ENCODE results near the gene SRGAP2B. TPM values are rescaled to one million over a fixed set of nuclear protein-coding genes. Genes with fewer than 3 reads are reported as not detected.
A peak's percentile ranks its signal among the peaks of the same experiment; 100 is the strongest.
"Not testable (repeated sequence)": the region's sequence is repeated elsewhere in the genome, so short reads cannot be mapped to it uniquely, and the experiment has no call there.

Gene SRGAP2B
- total RNA-seq, result 24.8 to 26.3 TPM (median 25.8 TPM) in 3 replicates

DNA sequence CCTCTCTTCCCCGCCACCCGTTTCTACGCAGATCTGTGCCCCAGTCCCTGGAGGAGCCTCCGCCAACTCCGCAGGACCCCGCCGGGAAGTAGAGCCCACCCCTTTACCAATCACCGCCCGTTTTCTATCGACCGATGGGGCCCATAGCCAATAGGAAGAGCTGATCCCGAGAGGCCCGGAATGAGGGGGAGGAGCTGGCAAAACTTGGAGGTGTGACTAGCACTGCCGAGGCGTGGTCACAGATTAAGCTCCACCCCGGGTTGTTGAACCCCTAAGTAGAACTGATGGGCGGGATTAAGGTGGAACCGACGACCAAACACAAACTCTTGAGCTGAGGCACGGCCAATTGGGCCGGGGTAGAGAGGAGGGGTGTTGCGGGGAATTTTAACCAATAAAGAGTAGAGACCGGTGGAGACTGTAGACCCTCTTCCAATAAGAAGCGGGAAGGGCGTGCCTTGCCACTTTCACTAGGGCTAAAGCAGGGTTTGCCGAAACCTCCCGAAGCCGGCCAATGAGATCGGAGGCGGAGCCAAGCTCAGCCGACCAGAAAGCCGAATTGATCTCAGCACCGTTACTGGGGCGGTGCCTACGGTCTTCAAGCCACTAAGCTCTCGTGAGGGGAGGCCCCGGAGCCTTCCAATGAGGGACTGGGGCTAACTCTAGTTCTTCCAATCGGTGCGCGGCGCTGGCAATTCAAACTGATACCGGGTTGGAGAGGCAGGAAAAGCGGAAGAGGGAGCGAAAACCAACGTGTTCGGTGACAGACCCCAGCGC lies at the start of gene SRGAP2B, which contains the start of gene FAM72D:
Gene SRGAP2B (minus strand): TSS at position 45 of the 774 bp plus-strand sequence. CDS start 2,427 bp downstream, outside the sequence.
Gene FAM72D (plus strand): TSS at position 691 of the 774 bp plus-strand sequence. CDS start 874 bp downstream, outside the sequence.
- peak within 1 kb of the TSS; percentile 82 for H3K4me3 Mint-ChIP-seq
- H3K27me3 Mint-ChIP-seq (ENCODE audit: low read depth); H3K27ac Mint-ChIP-seq: not testable (repeated sequence)

DNA sequence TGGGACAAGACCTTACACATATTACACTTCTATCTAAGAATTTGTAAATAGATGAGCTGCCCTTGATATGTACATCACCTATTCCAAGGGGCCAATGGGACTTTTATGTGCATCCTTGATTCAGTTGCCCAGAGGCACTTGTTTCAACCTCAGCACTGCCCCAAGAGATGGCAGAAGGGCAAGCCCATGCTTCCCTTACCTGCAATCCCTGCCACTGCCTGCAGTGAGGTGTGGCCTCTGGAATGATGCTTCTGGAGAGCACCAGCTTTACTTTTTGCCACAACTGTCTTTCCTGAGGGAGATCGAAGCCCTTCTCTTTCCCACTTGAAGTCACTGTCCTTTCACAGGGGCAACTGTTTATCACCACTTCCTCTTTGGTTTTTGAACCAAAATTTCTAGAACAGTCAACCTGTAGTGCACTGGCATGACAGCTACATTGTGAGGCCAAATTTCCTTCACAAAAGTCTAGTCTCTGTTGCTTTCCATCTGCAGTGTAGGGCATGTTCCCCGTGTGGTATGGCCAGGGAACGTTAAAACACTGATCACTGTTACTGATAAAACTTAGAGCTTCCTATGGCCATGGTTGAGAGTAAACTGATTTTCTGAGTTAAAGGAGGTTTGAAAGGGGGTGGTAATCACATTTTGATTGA lies 49.3 kb upstream of the SRGAP2B start:
- not testable (repeated sequence) for H3K36me3 Mint-ChIP-seq; H3K4me3 Mint-ChIP-seq; H3K4me1 Mint-ChIP-seq; H3K27me3 Mint-ChIP-seq (ENCODE audit: low read depth); DNase-seq (ENCODE audit: low spot score in 2 of 2, unreplicated experiment in 2 of 2); H3K9me3 Mint-ChIP-seq; H3K27ac Mint-ChIP-seq

More for the DNA sequence above, at the start of gene SRGAP2B, which contains the start of gene FAM72D:
- H3K36me3 Mint-ChIP-seq; H3K4me1 Mint-ChIP-seq; DNase-seq (ENCODE audit: low spot score in 2 of 2, unreplicated experiment in 2 of 2); H3K9me3 Mint-ChIP-seq: not testable (repeated sequence)

DNA sequence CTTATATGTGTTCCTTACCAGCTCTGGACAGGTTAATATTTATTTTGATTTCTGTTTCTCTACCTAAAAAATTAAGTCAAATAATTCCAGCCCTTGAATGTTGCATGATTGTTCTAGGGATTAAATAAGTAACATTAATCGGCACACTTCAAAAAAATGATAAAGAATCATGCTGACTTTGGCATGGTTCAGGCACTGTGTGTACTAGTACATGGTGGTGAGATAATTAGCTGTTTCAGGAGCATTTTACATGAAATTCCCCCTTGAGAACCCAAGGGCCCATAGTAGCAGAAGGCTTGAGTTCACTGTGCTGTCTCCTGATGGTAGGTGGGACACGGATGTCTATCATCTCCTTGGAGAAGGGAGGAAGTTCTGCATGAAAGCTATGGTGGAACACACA lies 45.4 kb upstream of the SRGAP2B start:
- not testable (repeated sequence) for H3K27me3 Mint-ChIP-seq (ENCODE audit: low read depth); H3K4me3 Mint-ChIP-seq; H3K27ac Mint-ChIP-seq; H3K4me1 Mint-ChIP-seq; H3K9me3 Mint-ChIP-seq; H3K36me3 Mint-ChIP-seq; DNase-seq (ENCODE audit: low spot score in 2 of 2, unreplicated experiment in 2 of 2)

DNA sequence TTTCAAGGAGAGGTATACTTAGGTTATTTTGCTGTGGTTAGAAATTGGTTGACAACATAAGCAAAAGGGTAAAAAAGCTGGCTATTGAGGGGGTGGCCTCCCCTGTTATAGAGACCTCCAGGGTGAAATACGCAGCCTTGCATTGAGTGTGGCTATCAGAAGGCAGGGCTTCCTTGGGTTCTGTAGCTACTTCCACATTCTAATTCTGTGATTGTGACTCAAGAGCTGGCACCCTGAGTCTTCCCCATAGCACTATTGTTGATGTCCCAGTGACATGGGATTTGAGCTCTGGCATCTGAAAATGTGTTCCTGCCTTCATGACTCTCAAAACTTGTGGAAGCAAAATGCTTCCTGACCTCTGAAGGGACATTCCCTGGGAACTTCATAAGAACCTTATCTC lies 39.3 kb upstream of the SRGAP2B start:
- H3K4me3 Mint-ChIP-seq; H3K4me1 Mint-ChIP-seq; H3K27me3 Mint-ChIP-seq (ENCODE audit: low read depth); DNase-seq (ENCODE audit: low spot score in 2 of 2, unreplicated experiment in 2 of 2); H3K9me3 Mint-ChIP-seq; H3K36me3 Mint-ChIP-seq; H3K27ac Mint-ChIP-seq: not testable (repeated sequence)

DNA sequence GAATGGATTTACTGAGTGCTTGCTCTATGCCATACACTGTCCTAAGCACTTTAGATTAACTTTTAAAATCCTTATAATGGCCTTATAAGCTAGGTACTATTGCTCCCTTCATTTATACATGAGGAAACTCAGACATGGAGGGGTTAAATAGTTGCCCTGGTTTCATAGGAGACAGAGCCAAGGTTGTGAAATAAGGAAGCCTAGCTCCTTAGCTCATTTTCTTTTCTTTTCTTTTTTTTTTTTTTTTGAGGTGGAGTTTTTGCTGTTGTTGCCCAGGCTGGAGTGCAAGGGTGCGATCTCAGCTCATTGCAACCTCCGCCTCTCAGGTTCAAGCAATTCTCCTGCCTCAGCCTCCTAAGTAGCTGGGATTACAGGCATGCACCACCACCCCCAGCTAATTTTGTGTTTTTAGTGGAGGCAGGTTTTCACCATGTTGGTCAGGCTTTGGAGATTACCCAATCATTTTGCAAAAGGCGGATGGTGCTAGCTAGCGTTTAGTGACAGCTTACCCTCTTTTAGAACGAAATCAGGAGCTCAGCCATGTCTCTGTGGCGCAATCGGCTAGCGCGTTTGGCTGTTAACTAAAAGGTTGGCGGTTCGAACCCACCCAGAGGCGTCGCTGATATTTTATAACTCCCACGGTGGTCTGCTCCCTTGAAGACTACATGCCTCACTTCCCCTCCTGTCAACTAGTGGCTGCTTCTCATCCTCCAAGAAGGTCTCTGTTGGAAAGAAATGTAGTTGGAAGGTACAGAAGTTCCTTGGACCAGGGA lies 33.8 kb upstream of the SRGAP2B start:
- H3K27me3 Mint-ChIP-seq (ENCODE audit: low read depth); H3K4me1 Mint-ChIP-seq: not testable (repeated sequence)

DNA sequence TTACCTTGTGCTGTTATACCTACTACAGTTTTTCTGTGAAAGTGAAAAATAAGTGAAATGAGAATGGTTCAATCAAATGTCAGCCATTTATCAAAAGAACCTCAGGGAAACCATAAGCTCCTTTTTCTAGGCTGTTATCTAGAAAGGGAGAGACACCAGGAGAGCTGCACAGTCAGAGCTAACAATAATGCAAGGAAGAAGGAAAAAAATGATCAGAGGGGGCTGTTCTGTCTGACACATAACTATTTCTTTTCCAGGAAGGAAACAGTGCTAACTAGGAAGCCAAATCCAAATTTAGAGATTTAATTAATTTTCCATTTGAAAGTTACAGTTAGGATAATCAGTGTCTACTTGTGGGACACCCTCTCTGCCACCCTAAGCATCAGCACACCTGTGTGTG lies 32.0 kb upstream of the SRGAP2B start:
- not testable (repeated sequence) for H3K4me1 Mint-ChIP-seq; DNase-seq (ENCODE audit: low spot score in 2 of 2, unreplicated experiment in 2 of 2); H3K9me3 Mint-ChIP-seq; H3K27ac Mint-ChIP-seq; H3K36me3 Mint-ChIP-seq; H3K27me3 Mint-ChIP-seq (ENCODE audit: low read depth); H3K4me3 Mint-ChIP-seq

More for the DNA sequence above, 33.8 kb upstream of the SRGAP2B start:
- H3K4me3 Mint-ChIP-seq; H3K27ac Mint-ChIP-seq; DNase-seq (ENCODE audit: low spot score in 2 of 2, unreplicated experiment in 2 of 2); H3K36me3 Mint-ChIP-seq; H3K9me3 Mint-ChIP-seq: not testable (repeated sequence)

DNA sequence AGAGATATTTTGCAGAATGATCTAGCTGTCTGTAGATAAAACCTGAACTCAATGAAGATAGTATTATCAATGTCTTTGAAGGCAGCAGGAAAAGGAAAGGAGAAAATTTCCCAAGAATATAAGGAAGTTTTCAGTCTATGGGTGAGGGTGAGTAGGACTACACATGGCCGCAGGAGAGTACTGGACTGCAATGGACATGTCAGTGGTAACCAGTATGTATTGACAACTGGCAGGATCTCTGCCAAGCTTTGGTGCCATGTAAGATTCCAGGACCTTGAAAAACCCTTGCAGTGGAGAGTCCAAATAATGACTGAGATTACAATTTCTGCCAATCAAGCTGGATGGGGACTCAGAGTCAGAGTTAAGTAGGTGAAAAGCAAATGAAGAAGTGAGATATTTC lies 30.0 kb upstream of the SRGAP2B start:
- not testable (repeated sequence) for H3K36me3 Mint-ChIP-seq; DNase-seq (ENCODE audit: low spot score in 2 of 2, unreplicated experiment in 2 of 2); H3K4me1 Mint-ChIP-seq; H3K27ac Mint-ChIP-seq; H3K4me3 Mint-ChIP-seq; H3K27me3 Mint-ChIP-seq (ENCODE audit: low read depth); H3K9me3 Mint-ChIP-seq

DNA sequence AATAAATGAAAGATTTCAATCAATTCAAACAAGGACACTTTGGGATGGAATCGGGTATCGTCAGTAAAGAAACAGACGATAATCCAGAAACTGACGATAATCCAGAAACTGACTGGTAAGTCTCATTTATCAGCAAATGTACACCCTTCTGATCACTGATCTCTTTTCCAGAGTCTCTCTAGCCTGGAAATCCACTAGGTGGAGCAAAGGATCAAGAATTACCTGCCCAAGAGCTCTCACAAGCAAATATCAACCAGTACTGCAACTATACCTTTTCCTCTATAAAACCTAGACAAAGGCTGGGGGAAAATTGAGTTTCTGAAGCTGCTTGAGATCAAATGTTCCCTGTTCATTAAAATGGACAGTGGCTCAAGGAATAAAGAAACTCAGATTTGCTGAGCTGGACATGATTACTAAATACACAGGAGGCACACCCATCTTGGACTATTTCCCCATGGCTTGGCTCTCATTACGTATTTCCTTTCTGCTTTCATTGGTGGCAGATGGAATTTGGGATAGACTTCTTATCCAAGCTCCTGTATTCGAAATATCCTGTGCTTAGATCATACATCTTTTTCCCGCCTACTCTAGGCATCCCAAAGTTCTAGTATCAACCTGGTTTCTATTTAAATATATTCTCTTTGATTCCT lies 29.0 kb upstream of the SRGAP2B start:
- H3K9me3 Mint-ChIP-seq; H3K4me3 Mint-ChIP-seq; DNase-seq (ENCODE audit: low spot score in 2 of 2, unreplicated experiment in 2 of 2); H3K4me1 Mint-ChIP-seq; H3K27ac Mint-ChIP-seq; H3K36me3 Mint-ChIP-seq; H3K27me3 Mint-ChIP-seq (ENCODE audit: low read depth): not testable (repeated sequence)

DNA sequence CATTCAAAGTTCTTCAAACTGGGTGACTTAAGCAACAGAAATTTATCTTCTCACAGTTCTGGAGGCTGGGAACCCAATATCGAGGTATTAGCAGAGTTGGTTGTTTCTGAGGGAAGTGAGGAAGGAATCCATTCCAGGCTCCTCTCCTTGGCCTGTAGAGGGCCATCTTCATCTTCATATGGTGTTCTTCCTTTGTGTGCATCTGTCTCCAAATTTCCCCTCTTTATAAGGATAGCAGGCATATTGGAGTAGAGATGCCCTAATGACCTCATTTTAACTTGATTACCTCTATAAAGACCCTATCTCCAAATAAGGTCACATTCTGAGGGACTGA lies 27.9 kb upstream of the SRGAP2B start:
- not testable (repeated sequence) for DNase-seq (ENCODE audit: low spot score in 2 of 2, unreplicated experiment in 2 of 2); H3K27me3 Mint-ChIP-seq (ENCODE audit: low read depth); H3K4me3 Mint-ChIP-seq; H3K4me1 Mint-ChIP-seq; H3K27ac Mint-ChIP-seq; H3K36me3 Mint-ChIP-seq; H3K9me3 Mint-ChIP-seq

DNA sequence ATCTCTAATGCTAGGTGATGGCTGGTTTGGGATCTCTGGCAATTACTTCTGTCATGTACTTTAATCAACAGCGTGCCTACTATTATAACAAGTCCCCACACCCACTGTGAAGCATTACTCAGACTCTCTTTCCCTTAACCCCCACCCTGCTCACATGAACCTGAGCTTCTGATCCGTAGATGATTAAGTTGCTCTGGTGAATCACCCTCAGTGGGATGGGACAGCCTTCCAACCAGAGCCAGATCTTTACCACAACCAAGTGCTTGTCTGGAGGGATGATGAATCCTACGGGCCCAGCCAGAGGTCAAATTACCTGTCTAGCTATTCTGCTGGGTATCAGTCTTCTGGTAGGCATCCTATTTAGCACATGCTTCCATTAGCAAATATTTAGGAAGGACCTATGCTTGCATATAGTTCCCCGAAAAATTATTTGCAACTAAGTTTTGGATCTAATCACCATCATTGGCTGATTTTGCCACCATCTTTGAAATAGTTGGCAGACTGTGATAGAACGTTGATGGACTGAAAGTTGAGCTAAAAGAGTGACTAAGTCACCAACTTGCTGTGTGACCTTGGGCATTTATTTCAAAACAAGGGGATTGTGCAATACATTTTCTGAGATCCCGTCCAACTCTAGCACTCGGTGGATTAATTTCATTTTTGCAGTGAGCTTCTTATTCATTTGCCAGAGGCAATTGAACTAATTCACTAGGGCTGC lies 27.4 kb upstream of the SRGAP2B start:
- H3K4me3 Mint-ChIP-seq; H3K9me3 Mint-ChIP-seq; H3K36me3 Mint-ChIP-seq; H3K27me3 Mint-ChIP-seq (ENCODE audit: low read depth); DNase-seq (ENCODE audit: low spot score in 2 of 2, unreplicated experiment in 2 of 2); H3K4me1 Mint-ChIP-seq; H3K27ac Mint-ChIP-seq: not testable (repeated sequence)

DNA sequence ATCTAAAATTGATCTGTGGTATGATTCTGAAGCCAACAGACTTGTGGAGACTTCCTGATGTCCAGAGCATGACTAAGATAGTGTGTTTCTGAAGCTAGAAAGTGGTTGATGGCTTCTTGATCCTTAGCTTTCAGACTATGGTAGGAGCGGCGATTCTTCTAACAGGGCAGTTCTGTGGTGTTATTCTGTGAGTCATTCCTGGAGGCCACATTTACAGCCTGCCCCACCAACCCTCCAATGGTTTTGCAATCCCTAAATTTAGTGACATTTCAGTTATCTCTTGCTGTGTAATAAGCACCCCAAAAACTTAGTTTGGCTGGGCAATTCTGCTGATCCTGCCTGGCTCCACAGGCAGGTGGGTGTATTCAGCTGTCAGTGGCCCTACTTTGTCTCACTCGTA lies 24.7 kb upstream of the SRGAP2B start:
- not testable (repeated sequence) for H3K27me3 Mint-ChIP-seq (ENCODE audit: low read depth); H3K27ac Mint-ChIP-seq; DNase-seq (ENCODE audit: low spot score in 2 of 2, unreplicated experiment in 2 of 2); H3K9me3 Mint-ChIP-seq; H3K4me1 Mint-ChIP-seq; H3K4me3 Mint-ChIP-seq; H3K36me3 Mint-ChIP-seq

DNA sequence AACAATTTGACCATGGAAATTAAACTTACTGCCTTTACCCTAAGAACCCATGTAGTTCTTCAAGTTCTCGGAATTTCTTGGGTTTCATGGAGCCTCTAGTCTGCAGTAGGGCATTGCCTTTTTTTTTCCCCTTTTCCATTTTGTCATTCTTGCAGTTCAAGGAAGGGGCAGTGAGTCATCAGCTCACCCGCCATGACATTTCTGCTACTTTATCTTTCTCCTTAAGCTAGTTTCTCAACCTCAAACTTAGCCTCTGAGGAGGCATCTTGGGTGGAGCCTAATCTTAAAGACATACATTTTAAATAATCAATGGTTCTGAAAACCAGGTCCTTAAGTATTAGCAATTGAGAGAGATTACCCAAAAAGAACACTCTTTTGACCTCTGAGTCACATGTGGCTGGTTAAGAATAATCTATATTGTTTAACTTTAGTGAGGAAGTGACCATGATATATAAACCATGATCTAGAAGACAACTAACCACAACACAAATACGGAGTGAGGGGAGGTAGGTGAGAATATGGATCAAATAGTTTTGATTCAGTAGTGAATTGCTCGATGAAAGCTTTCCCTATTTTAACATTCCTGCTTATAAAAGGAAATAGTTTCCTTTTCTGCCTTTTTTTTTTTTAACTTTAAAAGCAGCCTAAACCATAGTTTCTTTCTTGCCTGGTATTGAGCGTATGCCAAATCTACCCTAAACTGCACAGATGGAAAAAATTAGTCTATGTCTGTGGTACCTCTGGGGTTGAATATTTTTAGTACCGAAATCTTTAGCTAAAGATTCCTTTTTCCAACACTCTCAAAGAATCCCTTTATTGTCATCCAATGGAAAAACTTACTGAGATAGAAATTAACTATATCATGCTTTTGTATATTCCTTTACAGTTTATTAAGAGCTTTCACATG lies 20.7 kb upstream of the SRGAP2B start:
- H3K4me3 Mint-ChIP-seq; H3K27me3 Mint-ChIP-seq (ENCODE audit: low read depth); H3K27ac Mint-ChIP-seq; H3K4me1 Mint-ChIP-seq; DNase-seq (ENCODE audit: low spot score in 2 of 2, unreplicated experiment in 2 of 2); H3K36me3 Mint-ChIP-seq; H3K9me3 Mint-ChIP-seq: not testable (repeated sequence)
